Frontal cortex (tissue), 4 donors: ENCODE measurements around the gene SCYL1. TPM values are rescaled to one million over a fixed set of nuclear protein-coding genes. Genes with fewer than 3 reads are reported as not detected.
A peak's percentile ranks its signal among the peaks of the same experiment; 100 is the strongest.

Source experiments
- DNase-seq, 2 donors: peaks; one replicate each; pipeline ENCODE4 v3.0.0; 2012; ENCODE audit warnings: low spot score in 2 of 2
- FAIRE-seq: peaks from 2 replicates; lab custom pipeline; 2012; peaks lifted over from hg19 to GRCh38; lab: Jason Lieb, UNC
- total RNA-seq: library from RNA; depleted of rRNA; stranded (reverse); fragments of >200 nt; gene quantifications from one replicate; pipeline ENCODE4 v1.2.3, GENCODE V29; 2014
- donor health status: control.
- donor health status: control.
- donor health status: control.

SCYL1 gene
- total RNA-seq, 1 donor from 2014 or later, result 39.1 TPM

GRCh38 chr11:65530157-65530496 is 5.2 kb downstream of the SCYL1 start:
- FAIRE-seq (no peak), DNase-seq (no peak)

- DNase-seq (no peak), FAIRE-seq (no peak)
Observed at GRCh38 chr11:65532388-65533064, 7.6 kb downstream of the SCYL1 start.

DNA sequence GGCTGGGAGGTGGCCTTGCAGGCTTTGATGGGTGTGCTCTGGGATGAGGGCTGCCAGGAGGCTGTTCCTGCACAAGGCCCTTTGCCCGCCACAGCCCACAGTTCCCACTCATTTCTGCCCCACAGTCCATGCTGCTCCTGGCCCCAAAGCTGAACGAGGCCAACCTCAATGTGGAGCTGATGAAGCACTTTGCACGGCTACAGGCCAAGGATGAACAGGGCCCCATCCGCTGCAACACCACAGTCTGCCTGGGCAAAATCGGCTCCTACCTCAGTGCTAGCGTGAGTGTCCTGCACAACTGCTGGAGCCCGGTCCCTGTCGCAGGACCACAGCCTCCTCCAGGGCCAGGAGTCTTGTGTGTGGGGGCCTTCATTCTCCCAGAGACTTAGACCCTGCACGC is 10.2 kb downstream of the SCYL1 start:
- FAIRE-seq, result no peak

GRCh38 chr11:65536412-65537295 is 11.8 kb downstream of the SCYL1 start:
- FAIRE-seq, result no peak
- no peak for DNase-seq

More for the DNA sequence above, 10.2 kb downstream of the SCYL1 start:
- DNase-seq, result no peak

DNA sequence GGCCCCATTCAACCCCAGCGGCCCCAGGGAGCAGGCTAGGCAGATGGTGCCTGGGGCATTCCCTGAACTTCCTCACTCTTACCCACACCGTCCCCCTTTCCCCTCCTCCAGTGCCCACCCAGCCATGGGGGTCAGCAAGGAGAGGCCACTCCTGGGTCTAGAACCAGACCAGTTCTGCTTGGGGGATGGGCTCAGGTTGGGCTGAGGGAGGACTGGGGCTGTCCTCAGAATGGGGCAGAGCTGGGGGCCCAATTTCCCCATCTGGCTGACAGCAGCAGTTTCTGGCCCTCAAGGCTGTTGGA is 12.4 kb downstream of the SCYL1 start:
- DNase-seq (no peak), FAIRE-seq (no peak)

GRCh38 chr11:65537620-65538231 is 12.8 kb downstream of the SCYL1 start:
- FAIRE-seq (no peak), DNase-seq (no peak)

GRCh38 chr11:65538232-65538914 is 13.5 kb downstream of the SCYL1 start:
- FAIRE-seq, result no peak

GRCh38 chr11:65538915-65539743 is 14.2 kb downstream of the SCYL1 start:
- FAIRE-seq, result no peak
- no peak for DNase-seq

More at GRCh38 chr11:65538232-65538914, 13.5 kb downstream of the SCYL1 start:
- no peak for DNase-seq

DNA sequence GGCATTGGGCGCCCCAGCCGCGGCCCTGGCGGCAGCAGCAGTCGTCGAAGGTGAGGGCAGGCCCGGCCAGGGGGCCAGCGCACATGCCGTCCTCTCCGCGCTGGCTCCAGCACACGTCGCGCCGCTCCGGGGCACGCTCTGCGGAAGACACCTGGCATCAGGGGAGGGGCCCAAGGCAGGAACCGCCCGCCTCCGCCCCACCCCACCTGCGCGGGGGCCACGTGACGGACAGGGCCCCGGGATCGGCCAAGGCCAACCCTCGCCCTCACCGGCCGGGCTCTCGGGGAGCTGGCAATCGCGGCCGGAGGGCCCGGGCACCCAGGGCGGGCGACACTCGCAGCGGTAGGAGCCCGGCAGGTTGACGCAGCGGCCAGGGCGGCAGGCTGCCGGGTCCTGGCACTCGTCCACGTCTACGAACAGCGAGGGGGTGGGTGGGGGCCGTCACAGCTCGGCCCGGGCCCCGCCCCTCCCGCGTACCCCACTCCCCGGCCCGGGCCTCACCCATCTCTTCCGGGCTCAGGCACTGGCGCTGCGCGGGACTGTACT is 14.9 kb downstream of the SCYL1 start:
- FAIRE-seq (no peak), DNase-seq (no peak)

DNA sequence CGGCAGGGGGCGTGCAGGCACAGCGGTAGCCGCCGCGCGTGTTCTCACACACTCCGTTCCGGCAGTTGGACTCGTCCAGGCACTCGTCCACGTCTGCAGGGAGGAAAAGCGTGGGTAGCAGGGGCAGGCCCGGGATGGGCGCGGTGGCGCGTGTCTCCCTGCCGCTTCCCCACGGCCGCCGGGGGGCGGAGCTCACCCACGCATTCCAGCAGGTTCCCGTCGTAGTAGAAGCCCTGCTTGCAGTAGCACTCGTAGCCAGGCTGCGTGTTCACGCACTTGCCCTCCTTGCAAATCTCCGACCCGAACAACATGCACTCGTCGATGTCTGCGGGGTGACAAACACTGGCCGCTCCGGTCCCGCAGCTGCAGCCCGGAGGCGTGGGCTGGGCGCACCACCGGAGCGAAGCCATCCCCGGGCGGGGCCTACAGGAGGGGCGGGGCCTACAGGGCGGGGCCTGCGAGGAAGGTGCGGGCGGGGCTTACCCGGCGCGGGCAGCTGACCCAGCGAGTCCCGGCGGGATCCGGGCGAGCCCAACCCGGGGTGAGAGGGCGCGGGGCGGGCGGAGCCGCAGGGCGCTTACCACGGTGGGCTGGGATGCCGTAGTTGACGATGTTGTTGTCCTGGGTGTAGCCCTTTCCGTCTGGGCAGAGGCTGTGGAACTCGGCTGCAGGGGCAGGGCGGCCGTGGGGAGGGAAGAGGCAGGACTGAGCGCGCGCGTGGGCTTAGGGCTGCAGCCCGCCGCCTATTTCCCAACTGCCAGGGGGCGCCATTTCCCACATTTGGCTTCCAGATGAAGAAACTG is 15.6 kb downstream of the SCYL1 start:
- DNase-seq, result peak; percentile 98 to 99
- FAIRE-seq, result no peak

GRCh38 chr11:65541093-65541982 is 16.5 kb downstream of the SCYL1 start:
- DNase-seq (no peak), FAIRE-seq (no peak)

GRCh38 chr11:65542738-65543390 is 18.0 kb downstream of the SCYL1 start:
- DNase-seq (no peak), FAIRE-seq (no peak)

- DNase-seq (no peak), FAIRE-seq (no peak)
Observed at GRCh38 chr11:65545853-65546216, 21.0 kb downstream of the SCYL1 start.

DNA sequence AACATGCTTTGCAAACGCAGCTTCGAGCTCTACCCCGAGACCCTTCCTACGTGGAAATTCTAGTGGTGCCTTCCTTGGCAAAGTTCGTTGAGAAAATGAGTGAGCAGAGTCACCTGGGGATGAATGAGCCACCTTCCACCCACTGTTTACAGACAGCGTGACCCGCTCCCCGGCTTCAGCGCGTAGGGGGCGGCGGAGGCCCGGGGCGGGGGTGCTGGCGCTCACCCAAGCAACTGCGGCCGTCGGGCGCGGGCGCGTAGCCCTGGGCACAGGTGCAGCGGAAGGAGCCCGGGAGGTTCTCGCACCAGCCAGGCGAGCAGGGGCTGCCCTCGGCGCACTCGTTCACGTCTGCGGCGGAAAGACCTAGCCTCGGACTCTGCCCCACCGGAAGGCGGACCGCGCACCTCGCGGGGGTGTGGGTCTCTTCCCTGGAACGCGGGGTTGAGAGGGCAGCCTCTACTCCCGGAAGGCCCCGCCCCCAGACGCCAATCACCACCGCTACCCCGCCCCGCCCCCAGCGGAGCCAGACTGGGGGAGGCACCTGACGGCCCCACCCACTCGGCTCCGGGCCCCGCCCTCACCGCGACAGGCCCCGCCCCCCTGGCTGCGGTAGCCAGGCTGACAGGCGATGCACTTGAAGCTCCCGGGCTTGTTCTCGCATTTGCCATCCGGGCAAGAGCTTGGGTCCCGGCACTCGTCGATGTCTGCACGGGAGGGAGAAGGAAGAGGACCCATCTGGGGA is 21.5 kb downstream of the SCYL1 start:
- no peak for FAIRE-seq
- peak; percentile 77 to 82 for DNase-seq

- FAIRE-seq, result no peak
Observed at GRCh38 chr11:65547446-65548125, 22.7 kb downstream of the SCYL1 start.

GRCh38 chr11:65548395-65548794 is 23.5 kb downstream of the SCYL1 start:
- FAIRE-seq (no peak), DNase-seq (no peak)

More at GRCh38 chr11:65547446-65548125, 22.7 kb downstream of the SCYL1 start:
- no peak for DNase-seq
